ENCODE results near the gene HMCN1.
A peak's percentile ranks its signal among the peaks of the same experiment; 100 is the strongest.

Gene HMCN1

GRCh38 chr1:185733818-185734735 is at the start of gene HMCN1:
Gene HMCN1, plus strand, starts transcription at chr1:185734391. Its CDS starts 389 bp downstream, at chr1:185734780.
- ATAC-seq (peak; percentile 69), DNase-seq (peak; percentile 14)
- peaks cover 13% of the 10 kb centered on the region for H3K4me1 Mint-ChIP-seq
- H3K36me3 Mint-ChIP-seq (ENCODE audit: low read depth): peaks cover 7% of the 10 kb centered on the region
- no peak within 1 kb of the TSS for H3K27ac Mint-ChIP-seq
- H3K9me3 Mint-ChIP-seq: peaks cover 21% of the 10 kb centered on the region
- H3K4me3 Mint-ChIP-seq: peak within 1 kb of the TSS; percentile 61
- H3K27me3 Mint-ChIP-seq: peaks cover 53% of the 10 kb centered on the region

GRCh38 chr1:185686821-185687778 is 47.1 kb upstream of the HMCN1 start:
- Mint-ChIP-seq H3K4me1 (no peaks in the 10 kb centered on the region), H3K27me3 (peaks cover 11% of the 10 kb centered on the region), H3K27ac (no peak overlapping the region), H3K4me3 (no peak overlapping the region), H3K36me3 (ENCODE audit: low read depth) (no peaks in the 10 kb centered on the region), H3K9me3 (no peaks in the 10 kb centered on the region)
- no peak for DNase-seq
- ATAC-seq: no peak

- peaks cover 11% of the 10 kb centered on the region for H3K9me3 Mint-ChIP-seq
- no peak for DNase-seq
- H3K27ac Mint-ChIP-seq: no peak overlapping the region
- ATAC-seq: no peak
- no peak overlapping the region for H3K4me3 Mint-ChIP-seq
- H3K4me1 Mint-ChIP-seq: peaks cover 19% of the 10 kb centered on the region
- peaks cover 10% of the 10 kb centered on the region for H3K36me3 Mint-ChIP-seq (ENCODE audit: low read depth)
- H3K27me3 Mint-ChIP-seq: peaks cover 11% of the 10 kb centered on the region
These were observed 43.7 kb upstream of the HMCN1 start for GRCh38 chr1:185690527-185690926.

- Mint-ChIP-seq H3K36me3 (ENCODE audit: low read depth) (peaks cover 10% of the 10 kb centered on the region), H3K27me3 (peaks cover 10% of the 10 kb centered on the region), H3K27ac (peak overlapping the region; percentile 82), H3K4me1 (peaks cover 19% of the 10 kb centered on the region), H3K4me3 (peak overlapping the region; percentile 68), H3K9me3 (peaks cover 11% of the 10 kb centered on the region)
- DNase-seq: no peak
- ATAC-seq: no peak
These were observed 40.5 kb upstream of the HMCN1 start for GRCh38 chr1:185693654-185694053.

- peak overlapping the region; percentile 82 for H3K27ac Mint-ChIP-seq
- peak overlapping the region; percentile 68 for H3K4me3 Mint-ChIP-seq
- peaks cover 10% of the 10 kb centered on the region for H3K27me3 Mint-ChIP-seq
- peaks cover 19% of the 10 kb centered on the region for H3K4me1 Mint-ChIP-seq
- H3K9me3 Mint-ChIP-seq: peaks cover 11% of the 10 kb centered on the region
- DNase-seq (peak; percentile 26), ATAC-seq (no peak)
- H3K36me3 Mint-ChIP-seq (ENCODE audit: low read depth): peaks cover 10% of the 10 kb centered on the region
These were observed 40.1 kb upstream of the HMCN1 start for GRCh38 chr1:185694081-185694480.

- H3K4me1 Mint-ChIP-seq: peaks cover 19% of the 10 kb centered on the region
These were observed 38.9 kb upstream of the HMCN1 start for GRCh38 chr1:185695299-185695698.

GRCh38 chr1:185696422-185697150 is 37.6 kb upstream of the HMCN1 start:
- no peak for DNase-seq
- no peak overlapping the region for H3K27ac Mint-ChIP-seq
- H3K4me1 Mint-ChIP-seq: peaks cover 26% of the 10 kb centered on the region
- no peak overlapping the region for H3K4me3 Mint-ChIP-seq
- peaks cover 11% of the 10 kb centered on the region for H3K9me3 Mint-ChIP-seq
- no peak for ATAC-seq
- H3K27me3 Mint-ChIP-seq: peaks cover 11% of the 10 kb centered on the region
- peaks cover 10% of the 10 kb centered on the region for H3K36me3 Mint-ChIP-seq (ENCODE audit: low read depth)

More at GRCh38 chr1:185695299-185695698, 38.9 kb upstream of the HMCN1 start:
- no peak for DNase-seq
- peaks cover 10% of the 10 kb centered on the region for H3K36me3 Mint-ChIP-seq (ENCODE audit: low read depth)
- H3K27me3 Mint-ChIP-seq: peaks cover 15% of the 10 kb centered on the region
- ATAC-seq: no peak
- no peak overlapping the region for H3K27ac Mint-ChIP-seq
- no peak overlapping the region for H3K4me3 Mint-ChIP-seq
- H3K9me3 Mint-ChIP-seq: peaks cover 11% of the 10 kb centered on the region

- no peaks in the 10 kb centered on the region for H3K9me3 Mint-ChIP-seq
- H3K27ac Mint-ChIP-seq: no peak overlapping the region
- ATAC-seq (no peak), DNase-seq (no peak)
- no peaks in the 10 kb centered on the region for H3K36me3 Mint-ChIP-seq (ENCODE audit: low read depth)
- no peak overlapping the region for H3K4me3 Mint-ChIP-seq
- peaks cover 11% of the 10 kb centered on the region for H3K4me1 Mint-ChIP-seq
- H3K27me3 Mint-ChIP-seq: peaks cover 7% of the 10 kb centered on the region
These were observed 34.3 kb upstream of the HMCN1 start for GRCh38 chr1:185699874-185700273.

- DNase-seq: no peak
- H3K9me3 Mint-ChIP-seq: no peaks in the 10 kb centered on the region
- ATAC-seq: no peak
- no peak overlapping the region for H3K27ac Mint-ChIP-seq
- H3K27me3 Mint-ChIP-seq: peaks cover 7% of the 10 kb centered on the region
- peaks cover 9% of the 10 kb centered on the region for H3K4me1 Mint-ChIP-seq
- no peak overlapping the region for H3K4me3 Mint-ChIP-seq
- no peaks in the 10 kb centered on the region for H3K36me3 Mint-ChIP-seq (ENCODE audit: low read depth)
These were observed 32.5 kb upstream of the HMCN1 start for GRCh38 chr1:185701650-185702049.

- H3K4me3 Mint-ChIP-seq: no peak overlapping the region
- H3K27ac Mint-ChIP-seq: no peak overlapping the region
- H3K4me1 Mint-ChIP-seq: peaks cover 9% of the 10 kb centered on the region
- H3K27me3 Mint-ChIP-seq: peaks cover 7% of the 10 kb centered on the region
- no peaks in the 10 kb centered on the region for H3K36me3 Mint-ChIP-seq (ENCODE audit: low read depth)
- no peaks in the 10 kb centered on the region for H3K9me3 Mint-ChIP-seq
- DNase-seq: no peak
- no peak for ATAC-seq
These were observed 30.0 kb upstream of the HMCN1 start for GRCh38 chr1:185704181-185704580.

GRCh38 chr1:185716095-185716494 is 18.1 kb upstream of the HMCN1 start:
- Mint-ChIP-seq H3K36me3 (ENCODE audit: low read depth) (no peaks in the 10 kb centered on the region), H3K4me1 (no peaks in the 10 kb centered on the region), H3K27ac (no peak overlapping the region), H3K4me3 (no peak overlapping the region), H3K27me3 (peaks cover 18% of the 10 kb centered on the region), H3K9me3 (no peaks in the 10 kb centered on the region)
- no peak for ATAC-seq
- no peak for DNase-seq

GRCh38 chr1:185719021-185719420 is 15.2 kb upstream of the HMCN1 start:
- ATAC-seq (no peak), DNase-seq (no peak)
- H3K4me3 Mint-ChIP-seq: no peak overlapping the region
- no peaks in the 10 kb centered on the region for H3K9me3 Mint-ChIP-seq
- H3K27me3 Mint-ChIP-seq: peaks cover 17% of the 10 kb centered on the region
- no peaks in the 10 kb centered on the region for H3K4me1 Mint-ChIP-seq
- H3K36me3 Mint-ChIP-seq (ENCODE audit: low read depth): no peaks in the 10 kb centered on the region
- no peak overlapping the region for H3K27ac Mint-ChIP-seq

GRCh38 chr1:185720633-185721272 is 13.4 kb upstream of the HMCN1 start:
- H3K4me3 Mint-ChIP-seq: no peak overlapping the region
- H3K36me3 Mint-ChIP-seq (ENCODE audit: low read depth): no peaks in the 10 kb centered on the region
- H3K9me3 Mint-ChIP-seq: no peaks in the 10 kb centered on the region
- no peaks in the 10 kb centered on the region for H3K4me1 Mint-ChIP-seq
- peaks cover 8% of the 10 kb centered on the region for H3K27me3 Mint-ChIP-seq
- ATAC-seq: no peak
- no peak overlapping the region for H3K27ac Mint-ChIP-seq
- no peak for DNase-seq

GRCh38 chr1:185721553-185721952 is 12.6 kb upstream of the HMCN1 start:
- Mint-ChIP-seq H3K4me3 (no peak overlapping the region), H3K9me3 (no peaks in the 10 kb centered on the region), H3K27ac (no peak overlapping the region), H3K36me3 (ENCODE audit: low read depth) (no peaks in the 10 kb centered on the region), H3K27me3 (peaks cover 8% of the 10 kb centered on the region), H3K4me1 (no peaks in the 10 kb centered on the region)
- ATAC-seq: no peak
- DNase-seq: no peak
